Nephron progenitor cell (in vitro differentiated cells): ENCODE measurements around the gene PLCB2.

Experiments
- DNase-seq: peaks from one replicate; pipeline ENCODE4 v3.0.0; 2021
- H3K27ac Mint-ChIP-seq: 2 replicates; pipeline ENCODE4 v1.8.0; 2021; ENCODE audit warnings: mild to moderate bottlenecking, moderate library complexity, mixed read lengths
- H3K27me3 Mint-ChIP-seq: 2 replicates; pipeline ENCODE4 v1.8.0; 2021; ENCODE audit warnings: mild to moderate bottlenecking, low read depth, mixed read lengths; ENCODE audit not compliant: poor library complexity
- H3K36me3 Mint-ChIP-seq: 2 replicates; pipeline ENCODE4 v1.8.0; 2021; ENCODE audit warnings: low read depth, mixed read lengths
- H3K4me1 Mint-ChIP-seq: 2 replicates; pipeline ENCODE4 v1.8.0; 2021; ENCODE audit warnings: mixed read lengths
- H3K4me3 Mint-ChIP-seq: 2 replicates; pipeline ENCODE4 v1.8.0; 2021; ENCODE audit warnings: mild to moderate bottlenecking, moderate library complexity, mixed read lengths
- H3K9me3 Mint-ChIP-seq: 2 replicates; pipeline ENCODE4 v1.8.0; 2021; ENCODE audit warnings: mild to moderate bottlenecking, moderate library complexity, mixed read lengths
- CTCF ChIP-seq: fragments of 200-600 bp; sonication (generic); IDR thresholded peaks from 2 replicates; pipeline ENCODE4 v1.5.0; 2021; ENCODE audit warnings: antibody characterized with exemption

The PLCB2 gene

GRCh38 chr15:40325700-40326099 lies 18.0 kb upstream of the PLCB2 start:
- no peak for TF ChIP-seq CTCF
- peaks cover 18% of the 10 kb centered on the region for H3K36me3 Mint-ChIP-seq
- H3K4me3 Mint-ChIP-seq = peak overlapping the region; percentile 81
- peaks cover 4% of the 10 kb centered on the region for H3K9me3 Mint-ChIP-seq
- no peak for DNase-seq
- no peak overlapping the region for H3K27ac Mint-ChIP-seq
- peaks cover 67% of the 10 kb centered on the region for H3K4me1 Mint-ChIP-seq
- peaks cover 64% of the 10 kb centered on the region for H3K27me3 Mint-ChIP-seq

GRCh38 chr15:40325188-40325587 lies 17.5 kb upstream of the PLCB2 start:
- TF ChIP-seq CTCF = no peak
- no peak for DNase-seq
- H3K36me3 Mint-ChIP-seq = peaks cover 18% of the 10 kb centered on the region
- no peak overlapping the region for H3K27ac Mint-ChIP-seq
- H3K9me3 Mint-ChIP-seq = peaks cover 4% of the 10 kb centered on the region
- H3K27me3 Mint-ChIP-seq = peaks cover 68% of the 10 kb centered on the region
- H3K4me1 Mint-ChIP-seq = peaks cover 63% of the 10 kb centered on the region
- H3K4me3 Mint-ChIP-seq = peak overlapping the region; percentile 81

DNA sequence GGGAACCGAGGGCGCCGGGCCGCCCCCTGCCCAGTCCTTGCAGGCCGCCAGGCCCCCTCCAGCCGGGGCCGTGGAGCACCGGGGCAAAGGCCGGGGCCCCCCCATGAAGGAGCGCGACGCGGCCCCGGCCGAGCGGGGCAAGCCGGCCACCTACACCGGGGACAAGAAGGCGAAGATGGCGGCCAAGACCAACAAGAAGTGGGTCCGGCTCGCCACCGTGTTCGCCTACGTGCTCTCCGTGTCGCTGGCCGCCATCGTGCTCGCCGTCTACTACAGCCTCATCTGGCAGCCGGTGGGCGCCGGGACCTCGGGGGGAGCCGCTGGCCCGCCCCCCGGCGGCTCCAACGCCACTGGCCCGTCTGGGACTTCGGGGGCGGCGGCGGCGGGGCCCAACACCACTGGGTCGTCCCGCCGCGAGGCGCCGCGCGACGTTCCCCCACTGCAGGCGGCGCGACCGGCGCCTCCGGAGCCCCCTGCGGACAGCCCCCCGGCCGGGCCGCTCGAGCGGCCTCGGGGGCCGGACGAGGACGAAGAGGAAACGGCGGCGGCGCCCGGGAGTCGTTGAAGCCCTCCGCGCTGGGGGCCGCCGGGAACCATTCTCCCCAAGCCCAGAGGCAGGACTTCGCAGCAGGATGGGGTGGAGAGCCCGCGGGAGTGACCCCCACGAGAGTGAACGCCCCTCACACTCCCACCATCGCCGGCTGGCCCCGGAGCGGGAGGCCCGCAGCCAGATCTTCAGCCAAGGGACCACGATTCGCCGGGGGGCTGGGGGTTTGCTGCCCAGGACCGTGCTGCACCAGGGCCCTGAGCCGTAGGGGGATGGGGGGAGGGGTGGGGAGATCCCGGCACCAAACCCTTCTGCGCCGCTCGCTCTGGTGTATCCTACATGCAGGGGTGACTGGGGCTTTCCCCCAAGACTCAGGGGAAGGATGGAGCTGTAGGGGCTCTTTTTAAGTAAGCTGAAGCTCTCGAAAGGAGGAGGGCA lies 16.5 kb upstream of the PLCB2 start:
- Mint-ChIP-seq H3K27ac (no peak overlapping the region), H3K9me3 (peaks cover 4% of the 10 kb centered on the region), H3K4me1 (peaks cover 57% of the 10 kb centered on the region), H3K36me3 (peaks cover 18% of the 10 kb centered on the region), H3K27me3 (peaks cover 74% of the 10 kb centered on the region), H3K4me3 (peak overlapping the region; percentile 81)
- DNase-seq = peak; percentile 54
- no peak for TF ChIP-seq CTCF

DNA sequence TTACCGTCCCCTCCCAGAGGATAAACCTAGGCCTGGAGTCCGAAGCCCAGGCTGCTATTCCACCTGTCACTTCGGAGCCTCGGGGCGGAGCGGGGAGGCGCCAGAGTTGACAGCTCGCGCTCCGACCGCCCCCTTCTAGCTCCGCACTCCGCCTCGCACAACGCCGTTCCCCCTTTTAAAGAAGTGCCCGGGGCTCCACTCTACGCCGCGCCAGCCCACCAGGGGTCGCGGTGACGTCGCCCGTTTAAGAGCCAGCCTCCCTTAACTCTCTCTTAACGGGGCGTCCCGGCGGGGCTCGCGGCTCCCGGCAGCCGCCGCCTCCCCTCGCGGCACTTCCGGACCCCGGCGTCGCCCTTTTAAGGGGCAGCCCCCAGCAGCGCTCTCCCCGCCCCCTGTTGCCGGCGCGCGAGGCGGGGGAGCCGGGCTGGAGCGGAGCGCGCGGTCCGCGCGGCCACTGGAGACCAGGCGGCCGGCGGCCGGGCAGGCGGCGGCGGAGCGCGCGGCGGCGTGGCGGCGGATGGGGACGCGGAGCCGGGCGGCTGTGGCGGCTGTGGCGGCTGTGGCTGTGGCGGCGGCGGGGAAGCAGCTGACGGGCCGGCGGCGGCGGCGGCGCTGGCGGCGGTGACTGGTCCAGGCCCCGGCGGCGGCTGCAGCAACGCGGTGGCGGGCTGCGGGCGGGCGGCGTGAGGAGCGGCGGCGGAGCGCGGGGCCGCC lies 15.7 kb upstream of the PLCB2 start, which contains the start of gene INAFM2:
Gene INAFM2 (plus strand): TSS at position 454 of the 714 bp plus-strand sequence. CDS start 364 bp downstream, outside the sequence.
- Mint-ChIP-seq H3K4me1 (peaks cover 49% of the 10 kb centered on the region), H3K27ac (no peak within 1 kb of the TSS), H3K4me3 (peak within 1 kb of the TSS; percentile 81), H3K36me3 (peaks cover 18% of the 10 kb centered on the region), H3K9me3 (peaks cover 4% of the 10 kb centered on the region), H3K27me3 (peaks cover 70% of the 10 kb centered on the region)
- DNase-seq = peak; percentile 94
- peak; percentile 65 for TF ChIP-seq CTCF

- H3K27me3 Mint-ChIP-seq = peaks cover 70% of the 10 kb centered on the region
- peak; percentile 33 for DNase-seq
Observed at GRCh38 chr15:40322531-40323238, 14.9 kb upstream of the PLCB2 start.

More at GRCh38 chr15:40322531-40323238, 14.9 kb upstream of the PLCB2 start:
- Mint-ChIP-seq H3K27ac (no peak overlapping the region), H3K4me1 (peaks cover 42% of the 10 kb centered on the region), H3K9me3 (peaks cover 4% of the 10 kb centered on the region), H3K36me3 (peaks cover 18% of the 10 kb centered on the region), H3K4me3 (peak overlapping the region; percentile 67)
- no peak for TF ChIP-seq CTCF
